Stimulated activated CD8-positive, alpha-beta memory T cell treated with anti-CD3 and anti-CD28 coated beads, Interleukin-4, amount 100 ng/mL, for 1 hour (primary cell): ENCODE measurements around the gene ITGA8.
"Not testable (repeated sequence)": the region's sequence is repeated elsewhere in the genome, so short reads cannot be mapped to it uniquely, and the experiment has no call there.

Experiments used
- DNase-seq, 2 donors: peaks; one replicate each; pipeline ENCODE4 v3.0.0-alpha.2; 2020; ENCODE audit warnings: low read depth in 2 of 2, low spot score in 1 of 2

Gene ITGA8

DNA sequence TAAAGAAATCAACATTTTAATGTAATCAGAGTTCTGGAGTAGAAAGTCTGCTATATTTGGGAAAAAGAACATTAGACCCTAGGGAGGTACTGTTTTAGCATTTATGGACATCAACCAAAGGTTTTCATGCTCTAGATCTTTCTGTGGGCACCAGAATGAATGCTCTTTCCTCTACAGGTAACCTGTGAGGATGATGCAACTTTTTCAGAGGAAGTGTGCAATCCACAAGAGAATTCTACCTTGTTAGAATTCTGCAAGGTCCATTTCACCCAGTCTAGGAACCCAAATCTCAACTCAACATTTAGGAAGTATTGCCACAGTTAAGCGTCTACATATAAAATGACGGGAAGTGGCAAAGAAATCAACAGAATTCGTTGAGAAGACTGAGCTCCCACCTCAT lies 208.8 kb downstream of the ITGA8 start:
- DNase-seq = no peak

DNA sequence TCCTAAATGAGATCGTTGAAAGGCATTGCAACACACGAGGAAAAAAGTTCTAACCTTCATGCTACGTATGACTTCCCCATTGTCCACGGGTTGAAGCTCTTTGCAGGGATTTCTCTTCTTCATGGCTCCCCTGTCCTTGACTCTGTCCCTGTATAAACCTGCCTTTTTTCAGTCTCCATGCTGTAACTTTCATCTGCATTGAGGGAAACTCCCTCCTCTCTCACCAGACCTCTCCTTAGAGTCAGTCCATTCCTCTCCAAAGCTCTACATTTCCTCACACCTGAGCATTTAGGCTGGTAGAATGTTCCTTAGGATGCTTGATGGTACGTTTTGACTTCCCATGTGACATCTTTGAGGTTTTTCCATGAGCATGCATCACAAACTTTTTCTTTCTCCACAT lies 214.4 kb downstream of the ITGA8 start:
- no peak for DNase-seq

DNA sequence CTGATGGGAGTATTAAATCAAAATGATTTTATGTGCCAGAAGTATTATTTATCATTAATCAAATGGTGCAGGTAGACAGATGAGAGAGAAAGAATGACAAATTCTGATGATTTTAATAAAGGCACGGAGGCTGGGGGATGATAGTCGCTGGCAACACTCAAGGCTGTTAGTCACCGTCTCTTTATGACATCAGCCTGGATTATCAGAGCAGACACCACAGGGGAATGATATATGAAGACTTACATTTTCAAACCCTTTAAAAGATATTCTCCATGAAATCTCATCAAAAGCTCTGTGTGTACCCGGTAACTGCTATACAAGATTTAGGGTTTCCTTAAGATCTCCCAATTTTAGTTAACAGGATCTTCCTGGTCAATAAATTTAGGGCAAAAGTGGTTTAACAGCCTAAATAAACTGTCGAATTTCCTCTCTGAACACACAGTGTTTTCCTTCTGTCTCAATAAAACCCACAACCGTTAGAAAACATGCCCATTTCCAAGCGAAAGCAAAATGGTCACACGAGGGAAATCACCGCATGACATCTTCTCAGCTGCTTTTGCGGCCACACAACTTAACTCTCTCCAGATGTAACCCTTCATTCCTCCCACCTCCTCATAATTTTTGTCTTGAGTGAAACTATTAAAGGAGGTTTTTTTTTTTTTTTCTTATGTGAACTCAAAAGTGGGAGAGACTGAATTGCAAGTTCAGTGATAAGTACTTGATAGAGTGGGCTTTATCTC lies 215.5 kb downstream of the ITGA8 start:
- no peak for DNase-seq

DNA sequence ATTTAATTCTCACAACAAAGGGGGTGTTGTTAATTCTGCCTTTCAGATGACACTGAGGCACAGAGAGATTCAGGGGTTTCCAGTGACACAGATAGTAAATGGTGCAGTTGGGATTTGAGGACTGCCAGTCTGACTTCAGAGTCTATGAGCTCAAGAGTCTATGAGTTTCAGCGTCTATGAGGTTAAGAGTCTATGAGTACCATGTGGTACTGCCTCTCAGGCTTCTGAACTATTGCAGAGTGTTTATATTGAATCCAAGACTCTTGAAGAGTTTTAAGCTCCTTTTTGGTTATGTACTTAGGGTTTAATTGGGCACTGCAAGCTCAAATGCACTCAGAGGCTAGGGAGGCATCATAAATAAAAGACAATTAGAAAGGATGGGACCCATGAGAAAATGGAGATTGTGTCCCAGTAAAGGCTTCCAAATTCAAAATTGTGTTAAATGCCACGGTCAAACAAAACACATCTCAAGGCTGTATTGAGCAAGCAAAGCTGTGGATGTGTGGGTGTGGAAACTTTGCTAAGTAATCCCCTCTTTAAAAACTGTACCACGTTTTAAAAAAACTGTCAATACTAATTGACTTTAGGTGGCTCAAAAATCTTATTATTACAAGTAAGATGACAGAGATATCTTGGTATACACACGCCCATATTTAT lies 224.7 kb downstream of the ITGA8 start:
- DNase-seq = no peak

DNA sequence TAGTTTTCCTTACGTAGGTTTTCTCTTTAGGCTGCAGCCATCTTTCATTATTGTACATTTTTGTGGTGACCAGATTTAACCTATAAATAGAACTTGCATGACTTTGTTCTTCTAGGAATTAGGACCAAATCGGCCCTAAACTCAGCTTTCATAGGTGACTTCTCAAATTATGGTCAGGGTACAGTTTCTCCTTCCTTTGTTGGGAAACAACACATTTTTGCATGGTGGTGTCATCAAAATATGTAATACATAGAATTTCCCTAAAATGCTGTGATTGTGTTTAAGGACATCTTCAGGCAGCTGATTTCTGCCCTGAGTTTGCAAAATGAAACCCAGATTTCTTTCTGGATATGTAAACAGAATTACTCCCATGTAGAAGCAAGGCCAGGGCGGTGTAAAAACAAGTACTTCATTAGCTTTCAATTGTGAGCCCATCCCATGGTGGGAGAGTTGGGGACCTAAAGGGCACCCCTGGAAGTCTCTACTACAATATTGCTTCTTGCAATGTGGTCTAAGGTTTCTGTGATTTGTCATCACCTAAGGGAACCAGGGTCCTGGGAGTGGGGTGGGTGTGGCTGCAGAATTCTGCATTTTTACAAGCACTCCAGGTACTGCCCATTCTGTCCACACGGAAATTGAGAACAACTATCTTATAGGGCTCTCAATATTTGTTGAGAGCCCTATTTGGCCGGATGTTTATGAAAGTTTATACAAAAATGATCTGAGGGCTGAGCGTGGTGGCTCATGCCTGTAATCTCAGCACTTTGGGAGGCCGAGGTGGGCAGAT lies 227.7 kb downstream of the ITGA8 start:
- no peak for DNase-seq

DNA sequence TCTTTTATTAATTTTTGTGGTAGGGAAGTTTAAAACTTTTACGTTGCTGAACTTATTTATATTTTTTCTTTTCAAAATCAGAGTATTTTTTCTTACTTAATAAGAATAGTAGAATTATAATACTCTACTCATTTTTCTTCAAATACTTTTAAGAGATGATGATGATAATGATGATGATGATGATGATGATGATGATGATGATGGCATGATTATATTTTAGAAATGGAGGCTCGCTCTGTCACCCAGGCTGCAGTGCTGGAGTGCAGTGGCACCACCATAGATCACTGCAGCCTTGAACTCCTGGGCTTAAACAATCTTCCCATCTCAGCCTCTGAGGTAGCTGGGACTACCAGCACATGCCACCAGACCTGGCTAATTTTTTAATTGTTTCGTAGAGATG lies 230.3 kb downstream of the ITGA8 start:
- DNase-seq = no peak

DNA sequence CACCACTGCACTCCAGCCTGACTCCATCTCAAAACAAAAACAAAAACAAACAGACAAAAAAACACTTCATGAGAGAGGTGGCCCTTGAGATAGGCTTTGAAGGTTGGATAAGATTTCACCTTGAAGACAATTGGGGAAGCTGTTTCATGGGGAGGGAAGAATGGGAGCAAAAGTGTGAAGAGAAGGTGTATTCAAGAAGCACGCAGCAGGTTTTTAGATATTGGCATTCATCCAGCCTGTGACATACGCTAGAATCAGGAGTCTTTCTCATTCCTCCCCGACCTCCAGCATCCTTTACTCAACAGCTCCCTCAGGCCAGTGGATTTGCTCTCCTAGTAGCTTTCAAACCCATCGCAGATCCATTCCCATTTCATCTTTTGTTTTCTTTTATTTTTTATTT lies 232.3 kb downstream of the ITGA8 start:
- DNase-seq = no peak

DNA sequence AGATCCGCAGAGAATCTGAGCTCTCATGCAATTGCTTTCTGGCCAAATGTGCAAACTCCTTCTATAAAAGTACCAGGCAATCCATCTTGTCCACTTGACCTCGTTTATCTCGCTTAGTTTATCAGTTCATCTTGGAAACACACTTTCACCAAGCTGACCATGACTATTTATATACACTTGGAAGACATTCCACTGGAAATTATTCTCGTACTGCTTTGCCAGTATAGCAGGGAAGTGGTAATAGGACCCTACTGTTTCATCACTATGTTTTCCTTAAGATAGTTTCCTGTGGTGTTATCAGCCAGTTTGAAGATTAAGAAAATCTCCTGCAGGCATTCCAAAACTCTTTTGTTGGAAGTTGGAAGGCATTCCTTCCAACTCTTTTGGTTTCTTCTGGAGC lies 233.3 kb downstream of the ITGA8 start:
- DNase-seq = no peak

DNA sequence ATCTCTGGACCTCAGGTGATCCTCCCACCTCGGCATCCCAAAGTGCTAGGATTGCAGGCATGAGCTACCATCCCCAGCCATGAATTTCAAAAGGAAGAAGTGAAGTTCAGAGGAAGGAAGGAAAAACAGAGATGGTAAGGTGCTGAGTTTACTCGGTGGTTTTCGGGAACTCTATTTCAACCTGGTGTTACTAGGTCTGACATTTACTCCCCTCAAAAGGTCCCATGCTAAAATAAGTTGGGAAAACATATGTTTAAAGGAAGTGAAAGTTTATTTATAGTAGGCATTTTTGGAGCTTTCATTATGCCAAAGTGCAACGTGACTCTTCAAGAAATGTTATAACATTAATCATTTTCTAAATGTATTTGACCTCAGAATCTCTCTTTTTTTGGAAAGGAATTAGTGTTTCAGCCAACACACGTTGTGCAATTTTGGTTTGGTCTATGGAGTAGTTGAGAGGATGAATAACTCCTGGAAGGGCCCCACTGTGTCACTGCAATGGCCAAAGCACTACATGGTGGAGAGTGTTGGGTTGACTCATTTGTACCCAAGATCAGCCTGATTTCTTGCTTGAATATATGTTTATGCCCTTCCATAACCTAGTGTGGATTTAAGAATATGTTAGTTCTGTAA lies 233.9 kb downstream of the ITGA8 start:
- no peak for DNase-seq

DNA sequence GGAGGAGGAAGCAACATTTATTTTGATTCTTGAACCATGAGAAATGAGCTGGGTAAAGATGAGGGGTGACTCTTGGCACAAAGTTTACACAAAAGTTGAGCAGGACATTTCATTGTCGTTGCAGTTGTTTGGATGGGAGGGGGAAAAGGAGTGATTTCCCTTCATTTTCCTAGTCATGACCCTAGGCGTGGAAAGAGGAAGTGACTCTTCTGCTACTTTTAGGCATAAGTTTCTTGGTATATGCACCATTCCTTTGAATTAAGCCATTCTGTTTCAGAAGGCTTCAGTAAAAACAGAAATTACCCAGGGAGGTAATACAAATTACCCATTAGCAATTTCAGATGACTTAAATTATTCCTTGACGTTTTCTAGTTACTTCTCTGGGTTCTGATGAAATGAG lies 234.7 kb downstream of the ITGA8 start:
- DNase-seq = no peak

DNA sequence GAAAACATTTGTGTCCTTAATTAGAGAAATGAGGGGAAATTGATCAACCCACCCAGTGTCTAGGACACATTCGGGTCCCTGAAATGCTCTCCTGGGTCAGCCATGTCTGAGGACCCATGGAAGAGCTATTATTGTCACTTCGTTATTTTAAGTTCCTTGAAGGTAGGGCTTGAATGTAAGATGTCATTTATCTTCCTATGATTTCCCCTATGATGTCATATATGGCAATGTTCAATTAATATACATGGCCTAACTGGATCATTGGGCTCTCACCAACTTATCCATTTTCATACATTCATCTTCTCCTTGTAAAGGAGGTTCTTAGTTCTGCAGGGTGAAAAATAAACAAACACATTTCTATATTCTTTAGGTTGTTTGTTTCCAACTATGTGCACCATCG lies 235.6 kb downstream of the ITGA8 start:
- no peak for DNase-seq

DNA sequence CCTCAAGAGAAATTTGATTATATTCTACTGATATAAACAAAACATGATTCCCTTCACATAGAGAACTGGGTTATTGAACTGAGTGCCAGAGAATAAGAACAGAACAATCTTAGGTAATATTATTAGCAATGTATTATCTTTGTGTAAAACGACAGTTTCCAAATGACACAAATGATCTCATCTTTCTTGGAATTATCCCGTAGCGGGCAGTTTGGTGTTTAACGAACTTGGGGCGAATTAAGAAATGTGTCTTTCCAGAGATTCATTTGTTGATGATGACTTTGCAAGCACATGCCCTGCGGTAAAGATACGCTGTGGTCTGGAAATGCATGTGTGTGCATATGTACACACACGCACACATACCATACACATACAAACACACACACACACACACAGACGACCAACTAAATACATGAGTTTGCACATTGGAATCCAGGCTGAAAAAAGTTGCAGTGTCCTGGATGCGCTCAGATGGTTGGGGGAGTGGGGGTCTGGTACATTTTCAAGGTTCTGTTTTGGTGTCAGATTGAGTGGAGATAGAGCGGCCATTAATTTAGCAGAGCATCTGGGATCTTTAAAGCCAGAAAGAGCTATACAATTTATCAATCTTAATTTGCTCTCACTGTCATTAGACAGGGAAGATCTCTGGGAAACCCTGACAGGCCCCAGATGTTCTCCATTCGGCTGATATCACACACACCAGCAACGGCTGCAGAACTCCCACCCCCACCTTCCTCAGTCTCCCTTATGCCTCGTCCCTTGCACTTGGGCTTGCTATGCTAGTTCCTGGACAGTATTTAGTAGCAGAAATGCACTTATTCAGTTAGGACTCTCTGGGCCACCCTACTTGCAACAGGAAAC lies 236.3 kb downstream of the ITGA8 start:
- no peak for DNase-seq

DNA sequence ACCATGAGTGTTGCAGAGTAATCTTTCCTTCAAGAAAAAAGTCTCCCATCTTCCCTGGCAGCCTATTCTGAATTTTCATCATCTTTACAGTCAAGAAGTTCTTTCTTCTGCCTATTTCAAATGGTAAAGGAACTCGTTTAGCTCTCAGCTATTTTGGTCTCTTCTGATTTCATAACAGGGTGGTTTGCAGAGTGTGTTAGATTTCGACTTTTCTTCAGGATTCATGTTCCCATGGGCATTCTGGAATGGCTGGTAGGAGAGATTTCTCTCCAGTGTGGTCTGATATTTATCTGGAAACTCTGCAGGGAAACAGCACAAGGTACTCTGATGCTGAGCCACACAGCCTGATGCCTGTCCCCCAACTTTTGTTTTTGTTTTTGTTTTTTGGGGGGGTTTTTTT lies 237.6 kb downstream of the ITGA8 start:
- no peak for DNase-seq

DNA sequence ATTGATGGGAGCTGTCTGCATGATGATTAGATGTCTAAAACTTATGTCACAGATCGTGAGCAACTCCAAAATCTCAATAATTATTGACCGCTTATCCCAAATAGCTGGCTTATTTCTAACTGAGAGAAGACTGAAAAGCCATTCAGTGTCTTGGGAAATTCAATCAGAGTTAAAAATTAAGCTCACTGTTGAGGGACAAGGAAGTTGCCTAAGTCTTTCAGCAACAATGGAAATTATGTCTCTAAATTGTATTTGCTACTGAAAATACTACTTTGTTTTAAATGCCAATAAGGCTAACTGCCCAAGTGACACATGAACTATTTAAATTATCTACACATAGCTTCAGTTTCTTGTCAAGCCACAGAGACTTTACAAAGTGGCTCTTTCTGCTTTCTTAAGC lies 240.8 kb downstream of the ITGA8 start:
- DNase-seq = no peak

DNA sequence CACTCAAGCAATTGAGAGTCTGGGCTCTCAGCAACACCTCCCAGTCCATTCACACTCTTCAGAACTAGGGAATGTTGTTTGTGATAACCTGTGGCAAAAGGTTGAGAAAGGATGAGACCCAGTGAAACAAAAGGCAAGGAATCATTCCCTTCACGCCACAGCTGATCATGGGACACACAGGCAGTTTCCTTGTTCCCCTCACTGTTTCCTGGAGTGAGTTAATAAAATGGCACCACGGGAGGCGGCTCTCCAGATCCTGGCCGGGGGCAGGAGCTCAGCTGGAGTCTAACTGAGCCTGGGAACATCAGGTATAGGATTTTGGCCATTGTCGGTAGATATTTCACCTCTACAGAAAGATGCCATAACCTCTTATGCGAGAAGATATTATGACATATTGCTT lies 241.3 kb downstream of the ITGA8 start:
- DNase-seq = no peak

DNA sequence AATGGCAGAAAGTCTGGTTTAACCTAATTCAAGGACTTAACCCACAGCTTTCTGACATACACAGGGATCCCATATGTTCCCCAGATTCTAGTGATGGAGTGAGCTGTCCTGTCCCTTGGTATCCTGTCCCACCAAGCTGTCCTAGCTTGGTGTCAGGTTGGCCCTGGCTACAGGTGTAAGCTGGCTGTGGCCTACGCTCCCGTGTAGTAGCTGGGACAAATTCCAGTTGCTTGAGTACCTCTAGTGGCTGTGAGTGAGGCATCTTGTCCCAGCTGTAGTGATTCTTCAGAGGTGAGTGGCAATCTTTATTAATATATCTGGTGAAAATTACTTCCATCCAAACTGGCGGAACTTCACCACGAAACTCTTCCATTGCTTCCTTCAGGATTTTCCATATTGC lies 243.4 kb downstream of the ITGA8 start:
- DNase-seq = no peak

DNA sequence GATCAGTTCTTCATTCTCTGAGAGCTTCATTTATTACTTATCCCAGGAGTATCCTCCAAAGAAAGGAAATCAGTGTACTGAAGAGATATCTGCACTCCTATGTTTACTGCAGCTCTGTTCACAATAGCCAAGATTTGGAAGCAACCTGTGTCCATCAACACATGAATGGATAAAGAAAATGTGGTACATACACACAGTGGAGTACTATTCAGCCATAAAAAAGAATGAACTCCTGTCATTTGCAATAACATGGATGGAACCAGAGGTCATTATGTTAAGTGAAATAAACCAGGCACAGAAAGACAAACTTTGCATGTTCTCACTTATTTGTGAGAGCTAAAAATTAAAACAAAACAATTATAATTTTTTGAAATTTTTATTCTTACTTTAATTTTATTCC lies 244.3 kb downstream of the ITGA8 start:
- not testable (repeated sequence) for DNase-seq

DNA sequence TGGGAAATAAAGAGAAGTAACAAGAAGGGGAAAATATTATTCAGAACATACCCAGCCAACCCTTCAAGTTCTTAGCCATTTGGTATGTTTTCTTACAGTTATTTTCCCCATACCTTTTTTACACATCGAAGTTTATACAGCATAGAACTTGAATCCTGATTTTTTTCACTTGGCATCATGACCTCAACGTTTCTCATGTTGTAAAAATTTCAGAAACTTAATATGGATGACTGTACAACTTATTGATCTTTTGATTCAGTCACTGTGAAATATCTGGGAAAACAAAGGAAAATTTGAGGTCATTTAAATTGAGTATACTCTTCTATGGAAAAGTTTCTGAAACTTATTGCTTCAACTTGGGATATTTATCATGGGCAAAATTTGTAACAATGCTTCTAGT lies 245.1 kb downstream of the ITGA8 start:
- no peak for DNase-seq

DNA sequence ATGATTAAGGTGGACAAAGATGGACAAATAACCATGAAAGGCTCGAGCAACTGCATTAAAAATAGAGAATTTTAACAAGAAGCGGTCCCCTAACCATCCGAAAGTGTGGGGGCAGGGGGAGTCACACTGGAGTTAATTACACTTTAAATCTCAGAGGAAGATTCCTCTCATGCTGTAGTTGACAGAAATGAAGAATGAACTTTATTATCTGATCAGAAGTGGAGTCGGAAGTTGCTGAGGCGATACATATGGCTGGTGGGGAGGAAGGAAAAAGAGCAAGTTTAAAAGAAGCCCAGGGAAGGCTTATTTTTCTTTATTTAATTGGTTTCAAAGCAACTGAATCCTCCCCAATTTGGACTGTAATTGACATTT lies 246.3 kb downstream of the ITGA8 start:
- DNase-seq = no peak

DNA sequence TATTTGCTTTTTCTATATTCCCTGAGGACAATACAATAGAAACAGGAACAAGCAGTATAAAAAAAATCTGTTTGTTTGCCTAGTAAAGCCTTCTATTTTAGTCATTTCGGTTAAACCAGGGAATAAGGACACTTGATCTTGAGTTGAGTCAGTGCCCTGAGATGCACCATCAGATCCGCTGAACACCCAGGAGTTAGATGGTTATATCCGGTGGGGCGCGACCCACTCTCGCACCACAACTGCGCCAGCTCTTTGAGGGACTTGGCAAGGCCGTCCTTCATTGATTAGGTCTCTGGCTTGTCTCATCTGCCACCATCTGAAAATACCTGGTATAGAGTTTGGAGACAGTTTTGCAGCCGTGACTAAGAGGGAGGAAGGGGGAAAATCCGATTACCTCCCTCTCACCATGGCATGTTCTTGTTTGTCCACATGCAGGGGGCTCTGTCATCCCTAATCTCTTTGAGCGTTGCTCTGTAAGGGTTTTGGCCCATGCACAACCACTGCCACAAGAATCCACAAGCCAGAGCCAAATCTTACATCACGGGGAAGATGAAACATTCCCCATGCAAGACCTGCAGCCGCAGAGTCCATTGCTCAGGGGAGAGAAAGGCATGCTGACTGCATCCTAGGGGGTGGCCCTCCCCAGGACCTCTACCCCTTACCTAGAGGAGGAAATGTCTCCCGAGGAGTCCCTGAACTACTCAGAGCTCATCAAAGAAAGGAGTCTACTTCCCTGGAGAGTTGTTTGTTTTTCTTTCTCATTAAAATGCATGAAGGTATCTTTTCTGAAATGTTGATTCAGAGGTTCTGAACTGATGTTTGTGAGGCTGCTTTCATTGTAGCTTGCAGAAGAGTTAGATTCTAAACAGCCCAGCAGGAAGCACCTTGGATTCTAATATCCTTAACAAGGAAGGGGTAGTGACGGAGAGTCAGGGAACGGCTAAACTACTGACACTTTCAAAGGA lies 247.0 kb downstream of the ITGA8 start:
- no peak for DNase-seq
